ENCODE results near the gene NPHS1. TPM values are rescaled to one million over a fixed set of nuclear protein-coding genes. Genes with fewer than 3 reads are reported as not detected.

Gene NPHS1
- total RNA-seq, 3 donors from 2014 or later: 0.09 TPM; not detected in 2

GRCh38 chr19:35818445-35818844 is 33.9 kb downstream of the NPHS1 start:
- no peak for DNase-seq
- no peaks in the 10 kb centered on the region for H3K4me1 ChIP-seq (ENCODE audit: low read depth)
- H3K9me3 ChIP-seq: no peaks in the 10 kb centered on the region
- no peak for ATAC-seq
- H3K36me3 ChIP-seq (ENCODE audit: low read depth): no peaks in the 10 kb centered on the region
- intact Hi-C loops (cut with DNase I, micrococcal nuclease): no loop called here
- TF ChIP-seq, protein P1, sequence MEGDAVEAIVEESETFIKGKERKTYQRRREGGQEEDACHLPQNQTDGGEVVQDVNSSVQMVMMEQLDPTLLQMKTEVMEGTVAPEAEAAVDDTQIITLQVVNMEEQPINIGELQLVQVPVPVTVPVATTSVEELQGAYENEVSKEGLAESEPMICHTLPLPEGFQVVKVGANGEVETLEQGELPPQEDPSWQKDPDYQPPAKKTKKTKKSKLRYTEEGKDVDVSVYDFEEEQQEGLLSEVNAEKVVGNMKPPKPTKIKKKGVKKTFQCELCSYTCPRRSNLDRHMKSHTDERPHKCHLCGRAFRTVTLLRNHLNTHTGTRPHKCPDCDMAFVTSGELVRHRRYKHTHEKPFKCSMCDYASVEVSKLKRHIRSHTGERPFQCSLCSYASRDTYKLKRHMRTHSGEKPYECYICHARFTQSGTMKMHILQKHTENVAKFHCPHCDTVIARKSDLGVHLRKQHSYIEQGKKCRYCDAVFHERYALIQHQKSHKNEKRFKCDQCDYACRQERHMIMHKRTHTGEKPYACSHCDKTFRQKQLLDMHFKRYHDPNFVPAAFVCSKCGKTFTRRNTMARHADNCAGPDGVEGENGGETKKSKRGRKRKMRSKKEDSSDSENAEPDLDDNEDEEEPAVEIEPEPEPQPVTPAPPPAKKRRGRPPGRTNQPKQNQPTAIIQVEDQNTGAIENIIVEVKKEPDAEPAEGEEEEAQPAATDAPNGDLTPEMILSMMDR (IDR thresholded peaks at IDR 0.05): no peak
- no peak overlapping the region for H3K4me3 ChIP-seq

- DNase-seq: no peak
- Histone ChIP-seq H3K4me1 (ENCODE audit: low read depth) (no peaks in the 10 kb centered on the region), H3K9me3 (no peaks in the 10 kb centered on the region), H3K36me3 (ENCODE audit: low read depth) (no peaks in the 10 kb centered on the region), H3K4me3 (no peak overlapping the region)
- TF ChIP-seq, protein P1 (IDR thresholded peaks at IDR 0.05): no peak
- no peak for ATAC-seq
- intact Hi-C loops (cut with DNase I, micrococcal nuclease): no loop called here
Measured at GRCh38 chr19:35816846-35817245, 35.5 kb downstream of the NPHS1 start.

GRCh38 chr19:35816262-35816661 is 36.0 kb downstream of the NPHS1 start:
- DNase-seq: no peak
- Histone ChIP-seq H3K4me1 (ENCODE audit: low read depth) (no peaks in the 10 kb centered on the region), H3K36me3 (ENCODE audit: low read depth) (no peaks in the 10 kb centered on the region), H3K9me3 (no peaks in the 10 kb centered on the region), H3K4me3 (no peak overlapping the region)
- intact Hi-C loops (cut with DNase I, micrococcal nuclease): no loop called here
- no peak for ATAC-seq
- TF ChIP-seq, protein P1 (IDR thresholded peaks at IDR 0.05): no peak

DNA sequence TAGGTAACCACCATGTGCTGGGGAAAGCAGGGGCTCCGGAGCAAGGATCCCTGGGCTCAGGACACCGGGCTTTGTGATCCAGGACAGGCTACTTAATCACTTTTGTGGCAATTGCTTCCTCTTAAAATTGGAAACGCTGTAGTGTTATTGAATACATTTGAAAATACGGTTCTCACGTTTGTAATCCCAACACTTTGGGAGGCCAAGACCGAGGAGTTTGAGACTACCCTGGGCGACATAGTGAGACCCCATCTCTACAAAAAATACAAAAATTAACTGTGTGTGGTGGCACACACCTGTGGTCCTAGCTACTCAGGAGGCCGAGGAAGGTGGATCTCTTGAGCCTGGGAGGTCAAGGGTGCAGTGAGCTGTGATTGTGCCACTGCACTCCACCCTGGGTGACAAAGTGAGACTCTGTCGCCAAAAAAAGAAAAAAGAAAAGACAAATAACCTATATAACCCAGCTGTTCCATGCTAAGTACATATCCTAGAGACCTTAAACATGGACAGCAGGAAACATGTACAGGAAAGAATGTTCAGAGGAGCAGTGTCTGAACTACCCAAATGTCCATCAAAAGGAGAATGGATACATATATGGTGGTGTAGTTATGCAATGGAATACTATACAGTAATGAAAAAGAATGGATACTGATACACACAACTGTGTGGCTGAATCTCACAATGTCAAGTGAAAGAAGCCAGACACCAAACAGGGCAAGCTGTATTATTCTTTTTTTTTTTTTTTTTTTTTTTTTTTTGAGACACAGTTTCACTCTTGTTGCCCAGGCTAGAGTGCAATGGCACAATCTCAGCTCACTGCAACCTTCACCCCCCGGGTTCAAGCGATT is 39.0 kb downstream of the NPHS1 start:
- intact Hi-C loops (cut with DNase I, micrococcal nuclease): no loop called here
- Histone ChIP-seq H3K4me3 (no peak overlapping the region), H3K9me3 (no peaks in the 10 kb centered on the region), H3K4me1 (ENCODE audit: low read depth) (no peaks in the 10 kb centered on the region), H3K36me3 (ENCODE audit: low read depth) (no peaks in the 10 kb centered on the region)
- DNase-seq: no peak
- no peak for ATAC-seq
- TF ChIP-seq, protein P1 (IDR thresholded peaks at IDR 0.05): no peak

GRCh38 chr19:35812220-35813042 is 39.9 kb downstream of the NPHS1 start, which contains the start of gene PRODH2:
TSS of gene PRODH2 (minus strand) at chr19:35812845. CDS start at chr19:35812805, 40 bp downstream.
- Histone ChIP-seq H3K4me1 (ENCODE audit: low read depth) (no peaks in the 10 kb centered on the region), H3K4me3 (no peak within 1 kb of the TSS), H3K9me3 (no peaks in the 10 kb centered on the region), H3K36me3 (ENCODE audit: low read depth) (no peaks in the 10 kb centered on the region)
- intact Hi-C loops (cut with DNase I, micrococcal nuclease): no loop called here
- ATAC-seq (no peak), DNase-seq (no peak)
- TF ChIP-seq, protein P1 (IDR thresholded peaks at IDR 0.05): no peak

Data from mucosa of descending colon (tissue), 3 donors.